ENCODE results near the gene NINL. TPM values are rescaled to one million over a fixed set of nuclear protein-coding genes. Genes with fewer than 3 reads are reported as not detected.
"Not testable (repeated sequence)": the region's sequence is repeated elsewhere in the genome, so short reads cannot be mapped to it uniquely, and the experiment has no call there.

NINL gene
- total RNA-seq, 1 experiment from 2014 or later = 10.7 TPM

DNA sequence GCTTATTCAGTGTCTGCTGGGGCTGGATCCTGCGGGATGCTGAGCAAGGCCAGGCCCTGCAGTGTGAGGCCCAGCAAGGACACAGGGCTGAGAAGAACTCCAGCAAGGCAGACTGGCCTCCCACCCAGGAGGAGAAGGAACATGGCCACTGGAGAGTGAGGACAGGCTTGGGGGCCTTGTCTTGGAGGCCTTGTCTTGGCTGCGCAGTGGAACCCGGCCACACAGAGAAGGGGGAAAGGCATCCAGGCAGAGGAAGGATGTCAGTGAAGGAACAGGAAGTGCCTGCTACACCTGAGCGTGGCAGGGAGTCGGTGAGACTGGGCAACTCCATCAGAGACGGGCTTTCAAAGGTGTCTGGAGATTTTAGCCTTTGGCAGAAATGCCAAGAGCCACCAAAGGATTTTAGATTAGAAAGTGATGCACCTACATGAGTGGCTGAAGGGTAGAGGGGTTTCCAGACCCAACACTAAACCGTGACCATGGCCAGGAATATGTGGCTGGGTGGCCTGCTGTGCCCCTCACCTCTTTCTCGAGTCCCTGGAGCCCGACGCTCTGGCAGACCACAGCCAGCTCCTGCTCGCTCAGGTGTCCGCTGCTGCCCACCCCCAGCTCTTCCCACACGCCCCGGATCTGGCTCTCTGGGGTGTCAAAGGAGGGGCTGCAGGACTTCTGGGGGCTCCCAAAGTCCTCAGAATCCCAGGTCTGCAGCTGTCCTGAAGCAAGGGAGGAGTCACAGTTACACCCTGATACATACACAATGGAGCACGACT is 80.8 kb downstream of the NINL start:
- DNase-seq (ENCODE audit: low read depth in 1 of 2, low spot score in 2 of 2) = no peak
- Histone ChIP-seq H3K4me1 (replicated peaks) (peaks cover 14% of the 10 kb centered on the region), H3K36me3 (peaks cover 39% of the 10 kb centered on the region), H3K27me3 (replicated peaks) (no peaks in the 10 kb centered on the region), H3K4me3 (no peak overlapping the region), H3K9me3 (replicated peaks) (no peaks in the 10 kb centered on the region), H3K27ac (no peak overlapping the region)

DNA sequence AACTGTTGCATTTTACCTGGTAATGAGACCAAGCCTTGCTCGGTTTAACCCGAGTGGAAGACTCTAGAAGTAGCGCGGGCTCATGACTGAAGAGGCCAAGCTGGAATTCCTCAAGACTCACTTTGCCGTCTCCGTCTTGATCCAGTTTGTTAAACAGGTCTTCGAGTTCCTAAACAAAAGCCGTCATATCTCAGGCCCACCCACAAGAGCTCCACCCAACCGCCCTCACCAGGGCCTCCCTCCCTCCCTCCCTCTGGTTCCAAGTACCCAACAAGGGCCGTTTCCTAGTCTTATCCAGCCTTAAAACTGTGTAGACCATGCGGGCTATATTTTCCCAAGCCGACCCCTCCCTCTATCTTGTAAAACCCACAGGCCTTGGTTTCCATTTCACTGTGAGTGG is 81.4 kb downstream of the NINL start:
- Histone ChIP-seq H3K4me3 (no peak overlapping the region), H3K36me3 (peaks cover 34% of the 10 kb centered on the region), H3K27ac (no peak overlapping the region), H3K4me1 (replicated peaks) (peaks cover 14% of the 10 kb centered on the region), H3K9me3 (replicated peaks) (no peaks in the 10 kb centered on the region), H3K27me3 (replicated peaks) (no peaks in the 10 kb centered on the region)
- no peak for DNase-seq (ENCODE audit: low read depth in 1 of 2, low spot score in 2 of 2)

DNA sequence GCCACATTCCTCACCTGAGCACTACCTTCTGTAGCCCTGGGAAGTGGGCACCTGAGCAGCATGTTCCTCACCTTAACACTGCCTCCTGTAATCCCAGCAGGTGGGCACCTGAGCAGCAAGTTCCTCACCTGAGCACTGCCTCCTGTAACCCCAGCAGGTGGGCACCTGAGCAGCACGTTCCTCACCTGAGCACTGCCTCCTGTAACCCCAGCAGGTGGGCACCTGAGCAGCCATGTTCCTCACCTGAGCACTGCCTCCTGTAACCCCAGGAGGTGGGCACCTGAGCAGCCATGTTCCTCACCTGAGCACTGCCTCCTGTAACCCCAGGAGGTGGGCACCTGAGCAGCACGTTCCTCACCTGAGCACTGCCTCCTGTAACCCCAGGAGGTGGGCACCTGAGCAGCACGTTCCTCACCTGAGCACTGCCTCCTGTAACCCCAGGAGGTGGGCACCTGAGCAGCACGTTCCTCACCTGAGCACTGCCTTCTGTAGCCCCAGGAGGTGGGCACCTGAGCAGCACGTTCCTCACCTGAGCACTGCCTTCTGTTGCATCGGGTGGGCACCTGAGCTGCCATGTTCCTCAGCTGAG is 82.2 kb downstream of the NINL start:
- not testable (repeated sequence) for H3K27ac ChIP-seq; H3K27me3 ChIP-seq (replicated peaks); DNase-seq (ENCODE audit: low read depth in 1 of 2, low spot score in 2 of 2); H3K9me3 ChIP-seq (replicated peaks); H3K4me1 ChIP-seq (replicated peaks); H3K4me3 ChIP-seq
- H3K36me3 ChIP-seq = peaks cover 27% of the 10 kb centered on the region

DNA sequence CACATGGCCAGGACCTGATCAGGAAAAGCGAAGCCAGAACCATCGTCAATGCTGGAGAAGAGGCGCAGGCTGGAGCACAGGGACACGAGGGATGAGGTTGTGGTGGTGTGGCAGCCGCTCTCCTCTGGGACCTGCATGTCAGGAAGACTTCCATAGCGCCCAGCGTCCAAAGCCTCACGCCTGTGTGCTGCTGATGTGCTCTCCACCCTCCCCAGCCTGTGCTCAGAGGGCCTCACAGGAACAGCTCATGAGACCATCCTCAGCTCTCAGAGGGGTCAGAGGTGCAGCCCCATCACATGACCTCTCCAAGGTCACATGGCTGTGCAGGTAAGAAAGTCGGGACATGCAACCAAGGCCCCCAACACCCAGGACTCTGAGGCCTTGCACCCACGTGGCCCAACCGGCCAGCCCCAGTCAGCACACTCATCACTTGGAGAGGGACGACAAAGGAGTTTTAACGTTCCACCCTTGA is 84.4 kb downstream of the NINL start:
- Histone ChIP-seq H3K9me3 (replicated peaks) (no peaks in the 10 kb centered on the region), H3K4me3 (no peak overlapping the region), H3K4me1 (replicated peaks) (no peaks in the 10 kb centered on the region), H3K27me3 (replicated peaks) (no peaks in the 10 kb centered on the region), H3K27ac (no peak overlapping the region), H3K36me3 (peaks cover 16% of the 10 kb centered on the region)
- DNase-seq (ENCODE audit: low read depth in 1 of 2, low spot score in 2 of 2) = no peak

- DNase-seq (ENCODE audit: low read depth in 1 of 2, low spot score in 2 of 2) = no peak
- no peaks in the 10 kb centered on the region for H3K4me1 ChIP-seq (replicated peaks)
- no peak overlapping the region for H3K27ac ChIP-seq
- no peak overlapping the region for H3K4me3 ChIP-seq
- H3K36me3 ChIP-seq = peaks cover 16% of the 10 kb centered on the region
- no peaks in the 10 kb centered on the region for H3K9me3 ChIP-seq (replicated peaks)
- H3K27me3 ChIP-seq (replicated peaks) = no peaks in the 10 kb centered on the region
These were observed 85.4 kb downstream of the NINL start for GRCh38 chr20:25499855-25500434.

DNA sequence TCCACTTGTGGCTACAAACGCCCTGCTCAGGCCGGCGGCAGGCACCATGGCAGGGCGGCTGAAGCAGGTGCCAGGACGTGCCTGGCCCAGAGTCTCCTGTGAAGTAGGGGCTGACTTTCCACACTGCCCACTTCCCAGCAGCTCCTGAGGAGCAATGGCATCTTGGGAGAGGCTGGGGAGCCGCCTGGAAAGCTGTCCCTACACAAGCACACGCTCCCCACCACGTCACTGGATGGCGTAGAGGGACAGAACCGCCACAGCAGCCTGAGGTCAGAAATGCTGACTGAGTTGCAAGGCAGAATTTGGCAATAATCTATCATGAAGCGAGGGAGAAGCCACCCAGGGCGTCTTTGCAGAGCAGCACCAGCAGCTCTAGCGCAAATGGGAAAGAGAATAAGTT is 86.3 kb downstream of the NINL start:
- no peak for DNase-seq (ENCODE audit: low read depth in 1 of 2, low spot score in 2 of 2)
- Histone ChIP-seq H3K36me3 (peaks cover 12% of the 10 kb centered on the region; the same call in 1 of the 2 replicates), H3K9me3 (replicated peaks) (no peaks in the 10 kb centered on the region), H3K4me1 (replicated peaks) (no peaks in the 10 kb centered on the region), H3K27ac (no peak overlapping the region), H3K27me3 (replicated peaks) (no peaks in the 10 kb centered on the region), H3K4me3 (no peak overlapping the region)

DNA sequence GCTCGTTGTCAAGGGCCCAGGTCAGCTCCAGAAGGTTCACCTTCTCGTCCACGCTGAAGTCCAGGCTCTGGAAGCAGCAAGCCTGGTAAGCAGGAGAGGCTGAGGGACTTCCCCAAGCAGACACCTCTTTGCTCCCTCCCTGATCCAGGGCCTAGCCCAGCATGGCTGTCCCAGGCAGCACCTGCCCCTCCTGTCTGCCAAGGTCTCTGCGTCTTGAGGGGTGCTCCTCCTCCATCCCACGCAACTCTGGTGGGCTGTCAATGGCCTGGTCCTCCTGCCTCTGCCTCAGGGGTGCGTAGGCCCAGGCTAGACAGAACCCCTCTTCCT is 87.1 kb downstream of the NINL start:
- Histone ChIP-seq H3K4me3 (no peak overlapping the region), H3K27ac (no peak overlapping the region), H3K36me3 (peaks cover 8% of the 10 kb centered on the region; the same call in 1 of the 2 replicates), H3K4me1 (replicated peaks) (no peaks in the 10 kb centered on the region), H3K27me3 (replicated peaks) (no peaks in the 10 kb centered on the region), H3K9me3 (replicated peaks) (no peaks in the 10 kb centered on the region)
- no peak for DNase-seq (ENCODE audit: low read depth in 1 of 2, low spot score in 2 of 2)

GRCh38 chr20:25497586-25498279 is 87.6 kb downstream of the NINL start:
- no peak for DNase-seq (ENCODE audit: low read depth in 1 of 2, low spot score in 2 of 2)
- no peak overlapping the region for H3K27ac ChIP-seq
- no peaks in the 10 kb centered on the region for H3K9me3 ChIP-seq (replicated peaks)
- H3K36me3 ChIP-seq = peaks cover 8% of the 10 kb centered on the region; the same call in 1 of the 2 replicates
- H3K27me3 ChIP-seq (replicated peaks) = no peaks in the 10 kb centered on the region
- H3K4me1 ChIP-seq (replicated peaks) = no peaks in the 10 kb centered on the region
- no peak overlapping the region for H3K4me3 ChIP-seq

DNA sequence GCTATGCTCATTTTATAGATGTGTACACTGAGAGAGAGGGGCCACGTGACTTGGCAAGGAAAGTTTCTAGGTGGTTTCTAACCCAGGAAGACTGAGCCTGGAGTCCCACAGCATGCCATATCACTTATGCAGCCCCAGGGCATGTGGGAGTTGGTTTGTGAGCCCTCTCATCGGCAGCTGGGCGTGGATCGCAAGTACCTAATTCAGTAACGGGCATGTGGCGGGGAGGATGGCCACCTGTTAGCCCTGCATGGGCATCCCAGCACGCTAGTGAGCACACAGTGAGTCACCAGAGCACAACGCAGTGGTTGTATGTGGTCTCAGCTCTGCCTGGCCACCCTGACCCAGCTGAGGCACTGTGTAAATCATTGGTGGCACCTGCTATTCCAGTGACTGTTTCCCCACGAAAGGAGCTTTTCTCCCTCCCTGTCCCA is 88.3 kb downstream of the NINL start:
- no peak for DNase-seq (ENCODE audit: low read depth in 1 of 2, low spot score in 2 of 2)
- Histone ChIP-seq H3K4me1 (replicated peaks) (no peaks in the 10 kb centered on the region), H3K36me3 (peaks cover 6% of the 10 kb centered on the region; the same call in 1 of the 2 replicates), H3K9me3 (replicated peaks) (no peaks in the 10 kb centered on the region), H3K4me3 (no peak overlapping the region), H3K27me3 (replicated peaks) (no peaks in the 10 kb centered on the region), H3K27ac (no peak overlapping the region)

- H3K4me1 ChIP-seq (replicated peaks) = no peaks in the 10 kb centered on the region
- peaks cover 6% of the 10 kb centered on the region; the same call in 1 of the 2 replicates for H3K36me3 ChIP-seq
- no peaks in the 10 kb centered on the region for H3K9me3 ChIP-seq (replicated peaks)
- no peak overlapping the region for H3K4me3 ChIP-seq
- DNase-seq (ENCODE audit: low read depth in 1 of 2, low spot score in 2 of 2) = no peak
- no peak overlapping the region for H3K27ac ChIP-seq
- no peaks in the 10 kb centered on the region for H3K27me3 ChIP-seq (replicated peaks)
These were observed 89.0 kb downstream of the NINL start for GRCh38 chr20:25496165-25496967.

- DNase-seq (ENCODE audit: low read depth in 1 of 2, low spot score in 2 of 2) = no peak
- peaks cover 3% of the 10 kb centered on the region; the same call in 1 of the 2 replicates for H3K36me3 ChIP-seq
- H3K27me3 ChIP-seq (replicated peaks) = no peaks in the 10 kb centered on the region
- H3K9me3 ChIP-seq (replicated peaks) = no peaks in the 10 kb centered on the region
- no peak overlapping the region for H3K27ac ChIP-seq
- H3K4me1 ChIP-seq (replicated peaks) = no peaks in the 10 kb centered on the region
- no peak overlapping the region for H3K4me3 ChIP-seq
These were observed 90.0 kb downstream of the NINL start for GRCh38 chr20:25495189-25495824.

DNA sequence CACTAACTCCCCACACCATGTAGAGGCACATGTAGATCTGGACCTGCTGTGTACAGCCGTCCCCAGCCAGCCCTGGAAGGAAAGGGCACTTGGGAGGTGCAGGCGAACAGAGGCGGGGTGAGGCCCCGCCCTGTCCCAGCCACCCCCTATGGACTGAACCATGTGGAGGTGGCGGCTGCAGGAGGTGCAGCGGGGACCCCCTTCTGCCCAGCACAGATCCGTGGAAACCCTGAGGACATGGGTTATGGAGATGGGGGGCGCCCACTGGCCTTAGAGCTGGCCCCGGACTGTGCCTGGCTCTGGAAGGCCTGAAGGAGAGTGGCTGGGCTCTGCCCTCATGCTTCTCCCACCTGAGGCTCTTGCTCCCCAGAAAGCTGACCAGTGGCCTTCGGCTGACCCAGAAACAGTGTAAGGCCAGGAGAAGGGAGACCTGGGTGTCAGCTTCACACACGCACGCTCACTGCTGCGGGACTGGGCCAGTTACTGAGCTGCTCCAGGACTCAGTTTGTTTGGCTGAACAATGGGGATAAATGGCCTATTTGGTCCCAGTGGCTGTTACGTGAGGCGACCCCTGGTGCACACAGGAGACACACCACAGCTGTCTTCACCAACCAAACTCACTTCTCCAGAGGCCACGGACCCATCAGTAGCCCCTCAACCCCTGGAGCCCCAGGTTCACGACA is 90.7 kb downstream of the NINL start:
- Histone ChIP-seq H3K27me3 (replicated peaks) (no peaks in the 10 kb centered on the region), H3K4me1 (replicated peaks) (no peaks in the 10 kb centered on the region), H3K4me3 (no peak overlapping the region), H3K9me3 (replicated peaks) (no peaks in the 10 kb centered on the region), H3K27ac (no peak overlapping the region), H3K36me3 (peaks cover 3% of the 10 kb centered on the region; the same call in 1 of the 2 replicates)
- DNase-seq (ENCODE audit: low read depth in 1 of 2, low spot score in 2 of 2) = no peak
